Chondrocyte (in vitro differentiated cells): ENCODE measurements around the gene PRR5. TPM values are rescaled to one million over a fixed set of nuclear protein-coding genes. Genes with fewer than 3 reads are reported as not detected.

ENCODE experiments used
- DNase-seq: peaks from one replicate; pipeline ENCODE4 v3.0.0; 2021; ENCODE audit warnings: mixed read lengths, low spot score
- H3K27ac Mint-ChIP-seq: one replicate; pipeline ENCODE4 v1.8.0; 2021; ENCODE audit warnings: mild to moderate bottlenecking, moderate library complexity, mixed read lengths; ENCODE audit not compliant: unreplicated experiment
- H3K27me3 Mint-ChIP-seq: 2 replicates; pipeline ENCODE4 v1.8.0; 2021; ENCODE audit warnings: low read depth, mixed read lengths
- H3K36me3 Mint-ChIP-seq: 2 replicates; pipeline ENCODE4 v1.8.0; 2021; ENCODE audit warnings: low read depth, mixed read lengths
- H3K4me1 Mint-ChIP-seq: 2 replicates; pipeline ENCODE4 v1.8.0; 2021; ENCODE audit warnings: low read depth, mild to moderate bottlenecking, mixed read lengths
- H3K4me3 Mint-ChIP-seq: one replicate; pipeline ENCODE4 v1.8.0; 2021; ENCODE audit warnings: mild to moderate bottlenecking, moderate library complexity, mixed read lengths; ENCODE audit not compliant: unreplicated experiment
- H3K9me3 Mint-ChIP-seq: 2 replicates; pipeline ENCODE4 v1.8.0; 2021; ENCODE audit warnings: low read depth, mixed read lengths
- total RNA-seq: library from RNA; stranded (reverse); gene quantifications from 3 replicates; pipeline ENCODE4 v1.2.1, GENCODE V29; 2021
- TF ChIP-seq, protein P1 (sequence below): fragments of 200-600 bp; sonication (generic); IDR thresholded peaks from 2 replicates; pipeline ENCODE4 v1.5.0; 2021; ENCODE audit warnings: antibody characterized with exemption, mild to moderate bottlenecking, moderate library complexity

Gene PRR5
- total RNA-seq, 1 donor from 2014 or later = 15.1 TPM

DNA sequence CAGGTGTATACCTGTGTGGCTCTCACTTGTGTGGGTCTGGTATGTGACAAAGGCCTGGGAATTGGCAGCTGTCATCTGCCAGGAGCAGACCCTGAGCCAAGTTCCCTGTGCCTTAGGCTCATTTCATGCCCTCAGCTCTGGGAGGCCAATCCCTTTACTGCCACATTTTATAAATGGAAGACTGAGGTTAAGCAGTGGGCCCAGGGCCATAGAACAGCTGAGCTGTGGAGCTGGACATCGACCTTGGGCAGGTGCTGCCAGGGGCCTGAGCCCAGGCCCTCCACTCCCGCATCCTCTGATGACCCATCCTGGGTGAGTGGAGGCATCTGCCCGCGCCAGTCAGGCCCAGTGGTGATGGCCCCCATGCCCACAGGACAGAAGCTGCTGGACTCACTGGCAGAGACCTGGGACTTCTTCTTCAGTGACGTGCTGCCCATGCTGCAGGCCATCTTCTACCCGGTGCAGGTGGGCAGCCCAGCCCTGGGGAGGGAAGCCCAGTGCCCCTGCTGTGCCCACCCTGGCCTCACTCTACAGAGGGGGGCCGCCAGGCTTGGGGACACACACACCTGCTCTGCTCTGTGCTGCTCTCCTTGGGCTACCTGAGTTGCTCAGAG lies 29.5 kb downstream of the PRR5 start:
- Mint-ChIP-seq H3K4me3 (no peak overlapping the region), H3K4me1 (peaks cover 4% of the 10 kb centered on the region), H3K9me3 (no peaks in the 10 kb centered on the region), H3K27ac (no peak overlapping the region), H3K36me3 (peaks cover 1% of the 10 kb centered on the region), H3K27me3 (peaks cover 1% of the 10 kb centered on the region)
- TF ChIP-seq, protein P1, sequence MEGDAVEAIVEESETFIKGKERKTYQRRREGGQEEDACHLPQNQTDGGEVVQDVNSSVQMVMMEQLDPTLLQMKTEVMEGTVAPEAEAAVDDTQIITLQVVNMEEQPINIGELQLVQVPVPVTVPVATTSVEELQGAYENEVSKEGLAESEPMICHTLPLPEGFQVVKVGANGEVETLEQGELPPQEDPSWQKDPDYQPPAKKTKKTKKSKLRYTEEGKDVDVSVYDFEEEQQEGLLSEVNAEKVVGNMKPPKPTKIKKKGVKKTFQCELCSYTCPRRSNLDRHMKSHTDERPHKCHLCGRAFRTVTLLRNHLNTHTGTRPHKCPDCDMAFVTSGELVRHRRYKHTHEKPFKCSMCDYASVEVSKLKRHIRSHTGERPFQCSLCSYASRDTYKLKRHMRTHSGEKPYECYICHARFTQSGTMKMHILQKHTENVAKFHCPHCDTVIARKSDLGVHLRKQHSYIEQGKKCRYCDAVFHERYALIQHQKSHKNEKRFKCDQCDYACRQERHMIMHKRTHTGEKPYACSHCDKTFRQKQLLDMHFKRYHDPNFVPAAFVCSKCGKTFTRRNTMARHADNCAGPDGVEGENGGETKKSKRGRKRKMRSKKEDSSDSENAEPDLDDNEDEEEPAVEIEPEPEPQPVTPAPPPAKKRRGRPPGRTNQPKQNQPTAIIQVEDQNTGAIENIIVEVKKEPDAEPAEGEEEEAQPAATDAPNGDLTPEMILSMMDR = no peak
- no peak for DNase-seq

DNA sequence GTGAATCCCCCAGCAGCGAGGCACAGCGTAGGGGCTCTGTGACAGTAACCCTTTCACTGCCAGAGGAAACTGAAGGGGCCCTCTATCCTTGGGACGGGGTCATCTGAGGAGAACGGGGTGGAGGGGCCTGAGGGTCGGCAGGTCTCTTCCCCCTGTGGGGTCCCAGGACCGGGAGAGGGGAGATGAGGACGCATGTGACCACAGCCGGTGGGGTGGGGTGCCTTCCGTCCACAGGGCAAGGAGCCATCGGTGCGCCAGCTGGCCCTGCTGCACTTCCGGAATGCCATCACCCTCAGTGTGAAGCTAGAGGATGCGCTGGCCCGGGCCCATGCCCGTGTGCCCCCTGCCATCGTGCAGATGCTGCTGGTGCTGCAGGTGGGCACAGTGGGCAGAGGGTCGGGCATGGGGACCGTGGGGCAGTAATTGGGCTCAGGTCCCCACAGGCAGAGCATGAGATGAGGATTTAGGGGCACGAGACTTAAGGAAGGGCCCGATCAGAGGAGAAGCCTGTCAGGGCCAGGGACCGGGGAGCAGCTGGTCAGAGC lies 30.1 kb downstream of the PRR5 start:
- Mint-ChIP-seq H3K36me3 (peaks cover 1% of the 10 kb centered on the region), H3K9me3 (no peaks in the 10 kb centered on the region), H3K4me3 (no peak overlapping the region), H3K27ac (no peak overlapping the region), H3K27me3 (peaks cover 1% of the 10 kb centered on the region), H3K4me1 (peaks cover 4% of the 10 kb centered on the region)
- TF ChIP-seq, protein P1 = no peak
- DNase-seq = no peak

DNA sequence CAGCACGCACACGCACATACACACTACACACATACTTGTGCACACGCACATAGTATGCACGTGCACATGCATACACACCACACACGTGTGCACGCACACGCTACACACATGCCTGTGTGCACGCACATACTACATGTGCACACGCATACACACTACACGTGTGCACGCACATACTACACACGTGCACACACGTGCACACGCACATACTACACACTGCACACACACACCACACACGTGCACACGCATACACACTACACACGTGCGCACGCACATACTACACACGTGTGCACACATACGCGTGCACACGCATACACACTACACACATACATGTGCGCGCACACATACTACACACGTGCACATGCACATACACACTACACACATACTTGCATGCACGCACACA lies 30.7 kb downstream of the PRR5 start:
- Mint-ChIP-seq H3K9me3 (no peaks in the 10 kb centered on the region), H3K36me3 (peaks cover 1% of the 10 kb centered on the region), H3K4me1 (peaks cover 4% of the 10 kb centered on the region), H3K27me3 (peaks cover 1% of the 10 kb centered on the region), H3K4me3 (no peak overlapping the region), H3K27ac (no peak overlapping the region)
- TF ChIP-seq, protein P1 = no peak
- DNase-seq = no peak

DNA sequence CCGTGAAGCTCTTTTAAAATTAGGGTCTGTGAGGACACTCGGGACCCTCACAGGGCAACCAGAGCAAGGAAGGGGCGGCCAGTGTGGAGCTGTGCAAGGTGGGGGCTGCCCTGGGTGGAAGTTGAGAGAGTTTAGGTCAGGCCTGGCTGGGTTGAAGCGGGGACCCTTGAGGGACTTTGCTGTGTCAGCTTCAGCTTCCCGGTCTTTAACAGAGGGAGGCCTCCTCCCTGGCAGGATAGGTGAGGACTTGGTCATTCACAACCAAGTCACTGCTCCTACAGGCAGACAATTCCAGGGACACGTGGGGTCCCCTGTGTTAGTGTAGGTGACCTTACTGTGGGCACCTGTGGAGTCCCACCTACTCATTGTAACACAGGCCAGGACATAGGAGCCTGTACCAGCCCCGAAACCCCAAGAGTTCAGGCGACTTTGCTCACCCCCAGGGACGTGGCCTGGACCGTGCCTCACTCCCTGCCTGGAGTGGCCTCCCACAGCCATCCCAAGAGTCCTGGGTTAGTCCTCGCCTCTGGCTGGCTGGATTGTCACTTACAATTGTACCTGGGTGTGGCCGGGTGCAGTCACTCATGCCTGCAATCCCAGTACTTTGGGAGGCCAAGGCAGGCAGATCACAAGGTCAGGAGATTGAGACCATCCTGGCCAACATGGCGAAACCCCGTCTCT lies 31.6 kb downstream of the PRR5 start:
- Mint-ChIP-seq H3K9me3 (no peaks in the 10 kb centered on the region), H3K27ac (no peak overlapping the region), H3K4me1 (peaks cover 4% of the 10 kb centered on the region), H3K36me3 (peaks cover 1% of the 10 kb centered on the region), H3K4me3 (no peak overlapping the region), H3K27me3 (peaks cover 1% of the 10 kb centered on the region)
- TF ChIP-seq, protein P1 = no peak
- DNase-seq = no peak

DNA sequence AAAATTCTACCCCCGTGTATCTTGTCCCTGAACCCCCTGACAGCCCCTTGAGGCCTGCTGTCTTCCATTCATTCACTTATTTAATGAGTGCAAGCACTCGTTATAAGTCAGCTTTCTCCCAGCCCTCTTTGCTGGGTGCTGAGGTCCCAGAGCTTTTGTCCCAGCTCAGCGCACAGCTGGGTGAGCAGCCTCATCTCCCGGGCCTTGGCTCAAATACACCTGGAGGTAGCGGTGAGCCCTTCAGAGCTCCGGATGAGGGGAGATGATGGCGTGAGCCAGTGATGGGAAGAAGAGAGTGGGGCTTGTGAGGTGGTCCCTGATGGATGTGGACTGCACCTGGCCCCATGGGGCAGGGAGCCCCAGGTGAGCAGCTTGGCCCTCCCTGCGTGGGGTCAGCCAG lies 32.3 kb downstream of the PRR5 start:
- Mint-ChIP-seq H3K36me3 (peaks cover 1% of the 10 kb centered on the region), H3K4me1 (peaks cover 4% of the 10 kb centered on the region), H3K4me3 (no peak overlapping the region), H3K27me3 (peaks cover 1% of the 10 kb centered on the region), H3K9me3 (no peaks in the 10 kb centered on the region), H3K27ac (peak overlapping the region; percentile 17)
- TF ChIP-seq, protein P1 = no peak
- DNase-seq = no peak
